ENCODE data around the gene LELP1.

DNA sequence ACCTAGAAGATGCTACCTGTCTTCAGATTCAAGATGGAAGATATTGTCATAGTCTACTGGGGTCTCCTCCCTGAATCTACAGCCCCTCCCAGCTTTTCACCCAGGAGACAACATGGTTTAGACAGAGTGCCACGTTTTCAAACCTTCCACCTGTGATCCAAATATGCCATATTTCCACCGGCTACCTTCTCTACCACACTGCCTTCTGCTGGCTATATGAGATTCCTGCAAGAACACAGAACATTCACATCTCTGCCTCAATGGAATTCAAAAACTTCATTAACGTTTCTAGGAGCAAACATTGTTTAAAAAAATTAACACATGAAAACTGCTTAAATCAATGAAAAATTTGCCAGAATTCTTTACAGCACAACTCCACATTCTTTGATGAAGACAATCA lies 12.9 kb upstream of the LELP1 start:
- no peak for TF ChIP-seq HMG20B (CRISPR knock-in tag; IDR thresholded peaks at IDR 0.05)
- no peak for TF ChIP-seq ETV6 (IDR thresholded peaks at IDR 0.05; ENCODE audit: borderline replicate concordance in 1 of 2, low read depth in 2 of 2, low read length in 1 of 2)
- TF ChIP-seq ETV6 (CRISPR knock-in tag; IDR thresholded peaks at IDR 0.05; ENCODE audit: borderline replicate concordance) = no peak
- no peak for TF ChIP-seq BRD9 (IDR thresholded peaks at IDR 0.05; ENCODE audit: low read depth, partially characterized antibody)
- no peak for TF ChIP-seq ZNF830 (CRISPR knock-in tag; IDR thresholded peaks at IDR 0.05)
- TF ChIP-seq TCF3 (CRISPR knock-in tag; IDR thresholded peaks at IDR 0.05) = no peak
- no peak for TF ChIP-seq TSC22D4 (tag; IDR thresholded peaks at IDR 0.05)
- TF ChIP-seq KDM1A (IDR thresholded peaks at IDR 0.05) = no peak
- TF ChIP-seq CREM (IDR thresholded peaks at IDR 0.05; ENCODE audit: low read depth) = no peak
- TF ChIP-seq, protein P1, sequence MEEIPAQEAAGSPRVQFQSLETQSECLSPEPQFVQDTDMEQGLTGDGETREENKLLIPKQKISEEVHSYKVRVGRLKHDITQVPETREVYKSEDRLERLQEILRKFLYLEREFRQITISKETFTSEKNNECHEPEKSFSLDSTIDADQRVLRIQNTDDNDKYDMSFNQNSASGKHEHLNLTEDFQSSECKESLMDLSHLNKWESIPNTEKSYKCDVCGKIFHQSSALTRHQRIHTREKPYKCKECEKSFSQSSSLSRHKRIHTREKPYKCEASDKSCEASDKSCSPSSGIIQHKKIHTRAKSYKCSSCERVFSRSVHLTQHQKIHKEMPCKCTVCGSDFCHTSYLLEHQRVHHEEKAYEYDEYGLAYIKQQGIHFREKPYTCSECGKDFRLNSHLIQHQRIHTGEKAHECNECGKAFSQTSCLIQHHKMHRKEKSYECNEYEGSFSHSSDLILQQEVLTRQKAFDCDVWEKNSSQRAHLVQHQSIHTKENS (CRISPR knock-in tag; IDR thresholded peaks at IDR 0.05) = no peak
- TF ChIP-seq MYNN (IDR thresholded peaks at IDR 0.05) = no peak
- TF ChIP-seq MYNN (CRISPR knock-in tag; IDR thresholded peaks at IDR 0.05) = no peak
- no peak for TF ChIP-seq HOXB6 (CRISPR knock-in tag; IDR thresholded peaks at IDR 0.05; ENCODE audit: borderline replicate concordance)
- no peak for TF ChIP-seq BRF1 (IDR thresholded peaks at IDR 0.05; ENCODE audit: borderline replicate concordance, extremely low read depth, insufficient read length)
- no peak for TF ChIP-seq KDM4B (IDR thresholded peaks at IDR 0.05; ENCODE audit: borderline replicate concordance in 2 of 2, low read depth in 1 of 2)
